ENCODE measurements around the gene OR56A3. TPM values are rescaled to one million over a fixed set of nuclear protein-coding genes. Genes with fewer than 3 reads are reported as not detected.
A peak's percentile ranks its signal among the peaks of the same experiment; 100 is the strongest.

Gene OR56A3
- not detected in 2 replicates for total RNA-seq (2022)
- not detected for Bru-seq, nascent RNA
- percentile 8 among the genes with signal in this experiment for BruChase-seq, experiment 1, labeled RNA remaining after a 2-hour chase
- not detected for BruChase-seq, experiment 2, labeled RNA remaining after a 6-hour chase
- long read RNA-seq, result 0 reads

GRCh38 chr11:5941951-5942350 lies at the start of gene OR56A3:
OR56A3 (plus strand) TSS chr11:5942251; CDS start chr11:5947347, 5,096 bp downstream.
- no peaks in the 10 kb centered on the region for H3K27me3 ChIP-seq (replicated peaks; ENCODE audit: control insufficient read depth, insufficient read depth, low read length)
- Mint-ChIP-seq H3K27me3 (ENCODE audit: insufficient read depth, unreplicated experiment) (peaks cover 13% of the 10 kb centered on the region), H3K9me3 (ENCODE audit: unreplicated experiment) (peaks cover 9% of the 10 kb centered on the region), H3K36me3 (ENCODE audit: insufficient read depth, unreplicated experiment) (no peaks in the 10 kb centered on the region), H3K4me3 (ENCODE audit: unreplicated experiment) (no peak within 1 kb of the TSS), H3K4me1 (ENCODE audit: low read depth, unreplicated experiment) (no peaks in the 10 kb centered on the region), H3K27ac (ENCODE audit: unreplicated experiment) (no peak within 1 kb of the TSS)
- no peak for TF ChIP-seq CTCF (IDR thresholded peaks at IDR 0.05; ENCODE audit: insufficient read depth in 1 of 2, low read depth in 1 of 2, low read length in 1 of 2, severe bottlenecking in 1 of 2, unreplicated experiment in 1 of 2)
- H3K9me3 ChIP-seq, result no peaks in the 10 kb centered on the region
- no peak within 1 kb of the TSS for H3K4me3 ChIP-seq (ENCODE audit: low read depth, low read length)
- BruUV-seq (replicated peaks), result no TSS peak
- intact Hi-C loops (cut with micrococcal nuclease; ENCODE audit: unreplicated experiment), result no loop called here
- ChIA-PET CTCF (interaction anchor here (0.5 kb wide), 1 partner anchor 363 kb away, joined by 3 read pairs; no protein-coding TSS in a partner anchor), POLR2A (no interaction called here)
- DNase-seq, result no peak
- H3K36me3 ChIP-seq (ENCODE audit: control insufficient read depth, insufficient read depth, low read length), result no peaks in the 10 kb centered on the region
- no peaks in the 10 kb centered on the region for H3K4me1 ChIP-seq

- H3K27me3 Mint-ChIP-seq (ENCODE audit: insufficient read depth, unreplicated experiment), result peaks cover 6% of the 10 kb centered on the region
- H3K9me3 ChIP-seq, result no peaks in the 10 kb centered on the region
- intact Hi-C loops (cut with micrococcal nuclease; ENCODE audit: unreplicated experiment), result loop anchor here (10.0 kb wide), 1 partner anchor 418 kb away; no protein-coding TSS in a partner anchor
- no peak within 1 kb of the TSS for H3K27ac Mint-ChIP-seq (ENCODE audit: unreplicated experiment)
- BruUV-seq (replicated peaks), result no TSS peak
- H3K9me3 Mint-ChIP-seq (ENCODE audit: unreplicated experiment), result no peaks in the 10 kb centered on the region
- H3K27me3 ChIP-seq (replicated peaks; ENCODE audit: control insufficient read depth, insufficient read depth, low read length), result no peaks in the 10 kb centered on the region
- no peaks in the 10 kb centered on the region for H3K4me1 ChIP-seq
- no peaks in the 10 kb centered on the region for H3K4me1 Mint-ChIP-seq (ENCODE audit: low read depth, unreplicated experiment)
- DNase-seq, result no peak
- ChIA-PET CTCF (no interaction called here), POLR2A (no interaction called here)
- H3K36me3 ChIP-seq (ENCODE audit: control insufficient read depth, insufficient read depth, low read length), result no peaks in the 10 kb centered on the region
- no peaks in the 10 kb centered on the region for H3K36me3 Mint-ChIP-seq (ENCODE audit: insufficient read depth, unreplicated experiment)
- H3K4me3 ChIP-seq (ENCODE audit: low read depth, low read length), result no peak within 1 kb of the TSS
- H3K4me3 Mint-ChIP-seq (ENCODE audit: unreplicated experiment), result no peak within 1 kb of the TSS
- TF ChIP-seq CTCF (IDR thresholded peaks at IDR 0.05; ENCODE audit: insufficient read depth in 1 of 2, low read depth in 1 of 2, low read length in 1 of 2, severe bottlenecking in 1 of 2, unreplicated experiment in 1 of 2), result no peak
Measured at GRCh38 chr11:5892908-5893307, 49.1 kb upstream of the OR56A3 start, which contains the start of gene OR52E5. OR52E5 (plus strand) TSS chr11:5893208; CDS start chr11:5900777, 7,569 bp downstream.

- ChIA-PET CTCF (no interaction called here), POLR2A (no interaction called here)
- no peak overlapping the region for H3K27ac Mint-ChIP-seq (ENCODE audit: unreplicated experiment)
- H3K27me3 Mint-ChIP-seq (ENCODE audit: insufficient read depth, unreplicated experiment), result peaks cover 4% of the 10 kb centered on the region
- no peak for TF ChIP-seq CTCF (IDR thresholded peaks at IDR 0.05; ENCODE audit: insufficient read depth in 1 of 2, low read depth in 1 of 2, low read length in 1 of 2, severe bottlenecking in 1 of 2, unreplicated experiment in 1 of 2)
- Histone ChIP-seq H3K27me3 (replicated peaks; ENCODE audit: control insufficient read depth, insufficient read depth, low read length) (no peaks in the 10 kb centered on the region), H3K4me1 (no peaks in the 10 kb centered on the region), H3K9me3 (no peaks in the 10 kb centered on the region), H3K36me3 (ENCODE audit: control insufficient read depth, insufficient read depth, low read length) (no peaks in the 10 kb centered on the region), H3K4me3 (ENCODE audit: low read depth, low read length) (no peak overlapping the region)
- H3K9me3 Mint-ChIP-seq (ENCODE audit: unreplicated experiment), result no peaks in the 10 kb centered on the region
- H3K4me1 Mint-ChIP-seq (ENCODE audit: low read depth, unreplicated experiment), result no peaks in the 10 kb centered on the region
- H3K4me3 Mint-ChIP-seq (ENCODE audit: unreplicated experiment), result no peak overlapping the region
- H3K36me3 Mint-ChIP-seq (ENCODE audit: insufficient read depth, unreplicated experiment), result no peaks in the 10 kb centered on the region
- no peak for DNase-seq
- BruUV-seq (replicated peaks), result no TSS peak
- intact Hi-C loops (cut with micrococcal nuclease; ENCODE audit: unreplicated experiment), result loop anchor here (10.0 kb wide), 1 partner anchor 425 kb away; no protein-coding TSS in a partner anchor
Measured at GRCh38 chr11:5899534-5899933, 42.5 kb upstream of the OR56A3 start.
